HG03442 (cell line): ENCODE data around the gene OOEP.
"Not testable (repeated sequence)": the region's sequence is repeated elsewhere in the genome, so short reads cannot be mapped to it uniquely, and the experiment has no call there.

Experiments used
- ATAC-seq: cut with Tn5 transposase; IDR thresholded peaks from one replicate; pipeline ENCODE4 v1.9.1; 2021; ENCODE audit warnings: mild to moderate bottlenecking, moderate library complexity; ENCODE audit not compliant: unreplicated experiment

OOEP gene

GRCh38 chr6:73369563-73369962, at the start of gene OOEP:
Gene OOEP (minus strand): TSS chr6:73369897. CDS start chr6:73369792, 105 bp downstream.
- no peak for ATAC-seq

- ATAC-seq: no peak
These were observed 48.5 kb upstream of the OOEP start for GRCh38 chr6:73418081-73418741.

- no peak for ATAC-seq
These were observed 43.4 kb upstream of the OOEP start for GRCh38 chr6:73413102-73413501.

- ATAC-seq: no peak
These were observed 39.7 kb upstream of the OOEP start for GRCh38 chr6:73409395-73409794.

- no peak for ATAC-seq
These were observed 31.0 kb upstream of the OOEP start for GRCh38 chr6:73400656-73401055.

- ATAC-seq: no peak
These were observed 26.2 kb upstream of the OOEP start for GRCh38 chr6:73395875-73396274.

- no peak for ATAC-seq
These were observed 25.1 kb upstream of the OOEP start, which contains the start of gene DDX43 for GRCh38 chr6:73394577-73395354. Gene DDX43 (plus strand): TSS chr6:73394828. CDS start chr6:73394906, 78 bp downstream.

- no peak for ATAC-seq
These were observed 23.6 kb upstream of the OOEP start for GRCh38 chr6:73393278-73393677.

- not testable (repeated sequence) for ATAC-seq
These were observed 22.5 kb upstream of the OOEP start for GRCh38 chr6:73392188-73392587.

GRCh38 chr6:73391675-73392074, 22.0 kb upstream of the OOEP start:
- ATAC-seq: no peak

- no peak for ATAC-seq
These were observed 20.2 kb upstream of the OOEP start for GRCh38 chr6:73389854-73390253.

- peak; percentile 86 for ATAC-seq
These were observed 19.3 kb upstream of the OOEP start for GRCh38 chr6:73388800-73389512.

- ATAC-seq: peak; percentile 23
These were observed 18.7 kb upstream of the OOEP start for GRCh38 chr6:73388433-73388799.

GRCh38 chr6:73382462-73383113, 12.9 kb upstream of the OOEP start:
- ATAC-seq: no peak

GRCh38 chr6:73381531-73381930, 11.8 kb upstream of the OOEP start:
- not testable (repeated sequence) for ATAC-seq

GRCh38 chr6:73377225-73377624, 7.5 kb upstream of the OOEP start:
- ATAC-seq: no peak

GRCh38 chr6:73375216-73375615, 5.5 kb upstream of the OOEP start:
- no peak for ATAC-seq

- ATAC-seq: no peak
These were observed 2.8 kb upstream of the OOEP start for GRCh38 chr6:73372516-73372915.

GRCh38 chr6:73371984-73372383, 2.3 kb upstream of the OOEP start:
- no peak for ATAC-seq

- ATAC-seq: no peak
These were observed 540 bp downstream of the OOEP start for GRCh38 chr6:73369157-73369556.

GRCh38 chr6:73368675-73369074, 1.0 kb downstream of the OOEP start:
- no peak for ATAC-seq
